Caco-2 (cell line): ENCODE data around the gene BCAR1. TPM values are rescaled to one million over a fixed set of nuclear protein-coding genes. Genes with fewer than 3 reads are reported as not detected.

Source experiments
- BruUV-seq: library from RNA; stranded (reverse); fragments of 400-500 nt; replicated peaks from 2 replicates; lab custom pipeline; 2021; lab: Mats Ljungman, UMichigan
- CTCF ChIA-PET: fragments of 300-600 bp; sonication (Branson Sonifier 250); formaldehyde crosslinking; loops from one replicate; lab custom pipeline; 2022; ENCODE audit warnings: antibody characterized with exemption; lab: Charles Lee
- POLR2A ChIA-PET: fragments of 300-600 bp; sonication (Branson Sonifier 250); formaldehyde crosslinking; loops from one replicate; lab custom pipeline; 2022; ENCODE audit warnings: antibody characterized with exemption; lab: Charles Lee
- DNase-seq, 2 experiments: peaks; one replicate each; pipeline versions ENCODE4 v3.0.0 to v3.0.0-alpha.2; 2020 to 2022
- H3K27me3 ChIP-seq: replicated peaks from 2 replicates; pipeline ENCODE4 v1.6.0; 2011; ENCODE audit warnings: low read length; ENCODE audit not compliant: control insufficient read depth, insufficient read depth
- H3K36me3 ChIP-seq: 2 replicates; pipeline ENCODE4 v1.5.1; 2011; ENCODE audit warnings: low read length; ENCODE audit not compliant: control insufficient read depth, insufficient read depth
- H3K4me1 ChIP-seq: fragments of 250-450 bp; sonication (Bioruptor Pico); 2 replicates; pipeline ENCODE4 v1.5.1; 2020; ENCODE audit warnings: mild to moderate bottlenecking
- H3K4me3 ChIP-seq: 2 replicates; pipeline ENCODE4 v1.5.1; 2011; ENCODE audit warnings: low read depth, mild to moderate bottlenecking, control low read depth, low read length
- H3K9me3 ChIP-seq: fragments of 250-450 bp; sonication (Bioruptor Pico); 2 replicates; pipeline ENCODE4 v1.5.1; 2020; ENCODE audit warnings: mild to moderate bottlenecking, moderate library complexity
- H3K27ac Mint-ChIP-seq: one replicate; pipeline ENCODE4 v1.8.0; 2022; ENCODE audit warnings: mixed read lengths; ENCODE audit not compliant: unreplicated experiment
- H3K27me3 Mint-ChIP-seq: one replicate; pipeline ENCODE4 v1.8.0; 2022; ENCODE audit warnings: mixed read lengths; ENCODE audit not compliant: insufficient read depth, unreplicated experiment
- H3K36me3 Mint-ChIP-seq: one replicate; pipeline ENCODE4 v1.8.0; 2022; ENCODE audit warnings: mild to moderate bottlenecking, mixed read lengths; ENCODE audit not compliant: insufficient read depth, unreplicated experiment
- H3K4me1 Mint-ChIP-seq: one replicate; pipeline ENCODE4 v1.8.0; 2022; ENCODE audit warnings: low read depth, mixed read lengths; ENCODE audit not compliant: unreplicated experiment
- H3K4me3 Mint-ChIP-seq: one replicate; pipeline ENCODE4 v1.8.0; 2022; ENCODE audit warnings: mild to moderate bottlenecking, moderate library complexity, mixed read lengths; ENCODE audit not compliant: unreplicated experiment
- H3K9me3 Mint-ChIP-seq: one replicate; pipeline ENCODE4 v1.8.0; 2022; ENCODE audit warnings: mixed read lengths; ENCODE audit not compliant: unreplicated experiment
- intact Hi-C: fragments of 100-400 bp; cut with micrococcal nuclease; formaldehyde crosslinking; loops from one replicate; pipeline ENCODE4 v1.10.0; 2022; ENCODE audit not compliant: unreplicated experiment
- total RNA-seq: library from RNA; stranded (reverse); gene quantifications from 2 replicates; pipeline ENCODE4 v1.2.3, GENCODE V29; 2022
- TF ChIP-seq, protein P1 (sequence below), 2 experiments: fragments of 200-600 bp in 1 of 2; IDR thresholded peaks; 1 replicate in 1 of 2; 2 replicates in 1 of 2; pipeline versions ENCODE4 v1.5.1 to v1.8.0; 2011 to 2022; ENCODE audit warnings: antibody characterized with exemption in 1 of 2, control low read depth in 1 of 2, inconsistent platforms in 1 of 2, low read depth in 1 of 2, low read length in 1 of 2, mild to moderate bottlenecking in 1 of 2, moderate library complexity in 1 of 2; ENCODE audit not compliant: insufficient read depth in 1 of 2, severe bottlenecking in 1 of 2, unreplicated experiment in 1 of 2

Gene BCAR1
- total RNA-seq, 1 experiment from 2014 or later = 95.5 TPM

DNA sequence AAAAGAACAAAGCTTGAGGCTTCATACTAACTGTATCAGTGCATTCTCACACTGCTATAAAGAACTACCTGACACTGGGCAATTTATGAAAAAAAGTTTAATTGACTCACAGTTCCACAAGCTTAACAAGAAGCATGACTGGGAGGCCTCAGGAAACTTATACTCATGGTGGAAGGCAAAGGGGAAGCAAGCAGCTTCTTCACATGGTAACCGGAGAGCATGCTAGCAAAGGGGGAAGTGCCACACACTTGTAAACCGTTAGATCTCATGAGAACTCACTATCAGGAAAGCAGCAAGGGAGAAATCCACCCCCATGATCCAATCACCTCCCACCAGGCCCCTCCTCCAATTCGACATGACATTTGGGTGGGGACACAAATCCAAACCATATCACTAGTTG, 69.8 kb downstream of the BCAR1 start:
- TF ChIP-seq, protein P1, sequence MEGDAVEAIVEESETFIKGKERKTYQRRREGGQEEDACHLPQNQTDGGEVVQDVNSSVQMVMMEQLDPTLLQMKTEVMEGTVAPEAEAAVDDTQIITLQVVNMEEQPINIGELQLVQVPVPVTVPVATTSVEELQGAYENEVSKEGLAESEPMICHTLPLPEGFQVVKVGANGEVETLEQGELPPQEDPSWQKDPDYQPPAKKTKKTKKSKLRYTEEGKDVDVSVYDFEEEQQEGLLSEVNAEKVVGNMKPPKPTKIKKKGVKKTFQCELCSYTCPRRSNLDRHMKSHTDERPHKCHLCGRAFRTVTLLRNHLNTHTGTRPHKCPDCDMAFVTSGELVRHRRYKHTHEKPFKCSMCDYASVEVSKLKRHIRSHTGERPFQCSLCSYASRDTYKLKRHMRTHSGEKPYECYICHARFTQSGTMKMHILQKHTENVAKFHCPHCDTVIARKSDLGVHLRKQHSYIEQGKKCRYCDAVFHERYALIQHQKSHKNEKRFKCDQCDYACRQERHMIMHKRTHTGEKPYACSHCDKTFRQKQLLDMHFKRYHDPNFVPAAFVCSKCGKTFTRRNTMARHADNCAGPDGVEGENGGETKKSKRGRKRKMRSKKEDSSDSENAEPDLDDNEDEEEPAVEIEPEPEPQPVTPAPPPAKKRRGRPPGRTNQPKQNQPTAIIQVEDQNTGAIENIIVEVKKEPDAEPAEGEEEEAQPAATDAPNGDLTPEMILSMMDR (IDR thresholded peaks at IDR 0.05; ENCODE audit: insufficient read depth in 1 of 2, low read depth in 1 of 2, low read length in 1 of 2, severe bottlenecking in 1 of 2, unreplicated experiment in 1 of 2) = no peak
- intact Hi-C loops = no loop called here
- H3K4me3 Mint-ChIP-seq = no peak overlapping the region
- H3K4me1 ChIP-seq = no peaks in the 10 kb centered on the region
- no peaks in the 10 kb centered on the region for H3K36me3 ChIP-seq
- ChIA-PET CTCF (no interaction called here), POLR2A (no interaction called here)
- H3K4me1 Mint-ChIP-seq = peaks cover 8% of the 10 kb centered on the region
- peaks cover 11% of the 10 kb centered on the region for H3K9me3 ChIP-seq
- H3K27me3 ChIP-seq = no peaks in the 10 kb centered on the region
- H3K9me3 Mint-ChIP-seq = peaks cover 30% of the 10 kb centered on the region
- no TSS peak for BruUV-seq
- no peak for DNase-seq
- no peaks in the 10 kb centered on the region for H3K36me3 Mint-ChIP-seq
- H3K27ac Mint-ChIP-seq = no peak overlapping the region
- no peak overlapping the region for H3K4me3 ChIP-seq
- H3K27me3 Mint-ChIP-seq = no peaks in the 10 kb centered on the region

- H3K4me3 ChIP-seq = no peak overlapping the region
- CTCF ChIA-PET = no interaction called here
- TF ChIP-seq, protein P1 (IDR thresholded peaks at IDR 0.05; ENCODE audit: insufficient read depth in 1 of 2, low read depth in 1 of 2, low read length in 1 of 2, severe bottlenecking in 1 of 2, unreplicated experiment in 1 of 2) = no peak
- no peaks in the 10 kb centered on the region for H3K27me3 ChIP-seq
- Mint-ChIP-seq H3K4me3 (no peak overlapping the region), H3K36me3 (peaks cover 2% of the 10 kb centered on the region), H3K27me3 (no peaks in the 10 kb centered on the region), H3K9me3 (peaks cover 27% of the 10 kb centered on the region), H3K27ac (no peak overlapping the region), H3K4me1 (peaks cover 8% of the 10 kb centered on the region)
- H3K4me1 ChIP-seq = 0 out of 2 replicates have a peak, but pooled peaks cover 4% of the 10 kb centered on the region
- peaks cover 2% of the 10 kb centered on the region; the same call in 1 of the 2 replicates for H3K36me3 ChIP-seq
- no TSS peak for BruUV-seq
- POLR2A ChIA-PET = no interaction called here
- H3K9me3 ChIP-seq = peaks cover 26% of the 10 kb centered on the region
- no peak for DNase-seq
- intact Hi-C loops = no loop called here
Measured at GRCh38 chr16:75179208-75179607, 72.2 kb downstream of the BCAR1 start.

Other genes starting within 250 kb of the BCAR1 start
- 4.1 and 4.5 TPM in 2 replicates for gene LDHD, start 134.8 kb downstream of the BCAR1 start, total RNA-seq
- 11.4 and 14.2 TPM in 2 replicates for gene ZFP1, start 103.1 kb downstream of the BCAR1 start, total RNA-seq
- not detected in 2 replicates for gene CTRB2, start 44.5 kb downstream of the BCAR1 start, total RNA-seq
- gene CTRB1, start 32.6 kb downstream of the BCAR1 start, total RNA-seq = not detected in 2 replicates
- 71.6 and 77.6 TPM in 2 replicates for gene CFDP1, start 181.9 kb upstream of the BCAR1 start, total RNA-seq
- gene TMEM170A, start 213.1 kb upstream of the BCAR1 start, total RNA-seq = 57.4 and 63.6 TPM in 2 replicates
- gene CHST6, start 243.8 kb upstream of the BCAR1 start, total RNA-seq = 1.1 and 1.3 TPM in 2 replicates